HepG2 (cell line): Measurements from ENCODE around the gene FCN3. TPM values are rescaled to one million over a fixed set of nuclear protein-coding genes. Genes with fewer than 3 reads are reported as not detected.
A peak's percentile ranks its signal among the peaks of the same experiment; 100 is the strongest.
"Not testable (repeated sequence)": the region's sequence is repeated elsewhere in the genome, so short reads cannot be mapped to it uniquely, and the experiment has no call there.

ENCODE experiments used
- ATAC-seq: fragments of 200-7000 bp; cut with Tn5 transposase; 3 replicates; pipeline ENCODE4 v1.9.1; 2020; ENCODE audit warnings: mild to moderate bottlenecking, moderate library complexity
- BruUV-seq: library from RNA; stranded (reverse); fragments of 400-500 nt; replicated peaks from 2 replicates; lab custom pipeline; 2021; lab: Mats Ljungman, UMichigan
- CTCF ChIA-PET: fragments of 300-600 bp; formaldehyde crosslinking; extraction: SDS; loops from one replicate; lab custom pipeline; 2021; ENCODE audit warnings: low total read pairs, inconsistent platforms, low intra/inter-chr PET ratio; lab: Yijun Ruan, JAX
- POLR2A ChIA-PET: fragments of 350-600 bp; sonication (Branson Sonifier 250); formaldehyde crosslinking; loops from one replicate; lab custom pipeline; 2020; ENCODE audit warnings: antibody characterized with exemption, inconsistent platforms; lab: Yijun Ruan, JAX
- DNase-seq: peaks from one replicate; pipeline ENCODE4 v3.0.0-alpha.2; 2015; ENCODE audit warnings: low spot score
- FAIRE-seq: peaks from 3 replicates; lab custom pipeline; 2011; peaks lifted over from hg19 to GRCh38; lab: Jason Lieb, UNC
- H2AFZ ChIP-seq: one replicate; pipeline ENCODE4 v1.6.1; 2011; ENCODE audit warnings: low read length, inconsistent platforms
- H3K27ac ChIP-seq: fragments of 300-600 bp; 3 replicates; pipeline ENCODE4 v1.8.0; 2011; ENCODE audit warnings: mixed run types, mild to moderate bottlenecking, mixed read lengths, low read length, inconsistent platforms; ENCODE audit not compliant: insufficient read depth; ENCODE audit errors: extremely low read length
- H3K27me3 ChIP-seq, 2 experiments: fragments of 200-600 bp in 1 of 2; 2 replicates in 1 of 2; 3 replicates in 1 of 2; pipeline versions ENCODE4 v1.6.0 to v1.8.0; 2011; ENCODE audit warnings: low read length in 2 of 2, mild to moderate bottlenecking in 2 of 2, moderate library complexity in 2 of 2, inconsistent platforms in 1 of 2; ENCODE audit not compliant: insufficient read depth in 2 of 2, control insufficient read depth in 1 of 2
- H3K36me3 ChIP-seq, 2 experiments: fragments of 200-600 bp in 1 of 2; replicated peaks in 1 of 2; 2 replicates in 1 of 2; 3 replicates in 1 of 2; pipeline versions ENCODE4 v1.5.1 to v1.8.0; 2011; ENCODE audit warnings: low read length in 2 of 2, inconsistent platforms in 1 of 2; ENCODE audit not compliant: insufficient read depth in 2 of 2, control insufficient read depth in 1 of 2
- H3K4me1 ChIP-seq: 2 replicates; pipeline ENCODE4 v1.5.1; 2012; ENCODE audit warnings: low read length, inconsistent platforms; ENCODE audit not compliant: insufficient read depth
- H3K4me2 ChIP-seq: 2 replicates; pipeline ENCODE4 v1.6.0; 2011; ENCODE audit warnings: low read depth, low read length, inconsistent platforms
- H3K4me3 ChIP-seq, 3 experiments: fragments of 200-600 bp in 1 of 3; sonication (generic), shearing (Covaris generic) in 1 of 3; replicated peaks in 1 of 3; 2 replicates each; pipeline ENCODE4 v1.5.1; 2011 to 2016; ENCODE audit warnings: low read length in 3 of 3, inconsistent platforms in 2 of 3, low read depth in 2 of 3, mild to moderate bottlenecking in 2 of 3, control low read depth in 1 of 3, mixed read lengths in 1 of 3; ENCODE audit not compliant: insufficient read depth in 1 of 3
- H3K79me2 ChIP-seq: one replicate; pipeline ENCODE4 v1.6.1; 2011; ENCODE audit warnings: low read length, inconsistent platforms; ENCODE audit not compliant: insufficient read depth
- H3K9ac ChIP-seq: 2 replicates; pipeline ENCODE4 v1.6.0; 2011; ENCODE audit warnings: mild to moderate bottlenecking, low read depth, low read length, inconsistent platforms; ENCODE audit not compliant: insufficient read depth
- H3K9me3 ChIP-seq: 2 replicates; pipeline ENCODE4 v1.5.1; 2012; ENCODE audit warnings: mild to moderate bottlenecking, low read length
- H4K20me1 ChIP-seq: 2 replicates; pipeline ENCODE4 v1.6.0; 2011; ENCODE audit warnings: inconsistent platforms, mild to moderate bottlenecking, low read length, moderate library complexity; ENCODE audit not compliant: insufficient read depth
- RBM22 ChIP-seq: fragments of 200-400 bp; formaldehyde crosslinking; optimal IDR thresholded peaks from 2 replicates; pipeline ENCODE3; 2017; ENCODE audit warnings: mild to moderate bottlenecking, low read length, moderate library complexity
- ZBTB33 ChIP-seq: sonication (generic); formaldehyde crosslinking; IDR thresholded peaks from 2 replicates; pipeline ENCODE4 v1.4.0; 2020; ENCODE audit warnings: missing genetic modification reagents
- ZNF687 ChIP-seq: sonication (generic); formaldehyde crosslinking; IDR thresholded peaks from 2 replicates; pipeline ENCODE4 v1.5.1; 2020; ENCODE audit warnings: mild to moderate bottlenecking, missing genetic modification reagents, moderate library complexity
- WGBS: methylation state at CpG from one replicate; pipeline ENCODE4 v1.1.6; 2017; ENCODE audit warnings: low lambda C conversion rate; 5-methylcytosine and 5-hydroxymethylcytosine counted together
- in situ Hi-C: cut with HindIII; loops from 2 replicates; pipeline ENCODE4 v1.10.0; 2017; ENCODE audit warnings: low pct_unique_long_range_greater_than_20kb; ENCODE audit not compliant: extremely low pct_ligation_motif_present
- intact Hi-C: fragments of 100-400 bp; cut with micrococcal nuclease; formaldehyde crosslinking; loops from one replicate; pipeline ENCODE4 v1.10.0; 2022; ENCODE audit not compliant: unreplicated experiment
- polyA plus RNA-seq, 8 experiments: library from polyadenylated mRNA; depleted of rRNA in 3 of 8; stranded (reverse) in 7 of 8; unstranded in 1 of 8; fragments of >200 nt; fragmentation: Illumina TruSeq in 4 of 8; extraction: Trizol in 4 of 8; gene quantifications; 2 replicates each; pipeline versions ENCODE4 v1.2.1 to v1.2.3, GENCODE V29; 2011 to 2016; ENCODE audit warnings: low read depth in 4 of 8, missing spikeins in 1 of 8, mixed read lengths in 1 of 8; ENCODE audit not compliant: insufficient read depth in 1 of 8
- total RNA-seq, 5 experiments: library from RNA; depleted of rRNA; stranded (reverse); fragments of >200 nt; fragmentation: Illumina TruSeq; extraction: Trizol; gene quantifications; 2 replicates each; pipeline ENCODE4 v1.2.3, GENCODE V29; 2016; ENCODE audit warnings: low read depth in 1 of 5

The FCN3 gene
- total and polyA plus RNA-seq, 2 of the 13 experiments (the other 11 are each of a cell fraction or from before 2014, with no cell fraction given): not detected

- ATAC-seq, CTCF ChIA-PET: not testable (repeated sequence)
Observed at GRCh38 chr1:27405598-27406361, 31.2 kb upstream of the FCN3 start.

GRCh38 chr1:27405074-27405473 is 30.4 kb upstream of the FCN3 start:
- H2AFZ ChIP-seq: no peak overlapping the region
- in situ Hi-C loops: no loop called here
- FAIRE-seq: no peak
- TF ChIP-seq ZNF687: 0 out of 2 replicates have a peak, but pooled peaks have one; percentile 13
- peak; percentile 16 for TF ChIP-seq RBM22
- TF ChIP-seq ZBTB33 (CRISPR knock-in tag): 0 out of 2 replicates have a peak, but pooled peaks have one; percentile 29

More at GRCh38 chr1:27405598-27406361, 31.2 kb upstream of the FCN3 start:
- in situ Hi-C loops, H3K4me2 ChIP-seq, FAIRE-seq, POLR2A ChIA-PET, BruUV-seq, H3K4me3 ChIP-seq, H3K4me1 ChIP-seq, DNase-seq, intact Hi-C loops, H4K20me1 ChIP-seq, H3K9me3 ChIP-seq, H3K27ac ChIP-seq, H3K79me2 ChIP-seq, H2AFZ ChIP-seq, H3K9ac ChIP-seq, H3K27me3 ChIP-seq: not testable (repeated sequence)
- 87% methylated on average over 16 of the region's 18 CpGs for WGBS
- TF ChIP-seq ZBTB33 (CRISPR knock-in tag): peak; percentile 39; the same call in 1 of the 2 replicates
- peaks cover 9 to 31% of the 10 kb centered on the region in 2 experiments; a peak in 4 of 5 replicates for H3K36me3 ChIP-seq

More at GRCh38 chr1:27405074-27405473, 30.4 kb upstream of the FCN3 start:
- no TSS peak for BruUV-seq
- ATAC-seq (no peak), DNase-seq (no peak)
- POLR2A ChIA-PET: no interaction called here
- Histone ChIP-seq H3K27ac (no peak overlapping the region), H3K9me3 (no peaks in the 10 kb centered on the region), H3K4me3 (no peak overlapping the region), H4K20me1 (no peaks in the 10 kb centered on the region), H3K9ac (no peak overlapping the region), H3K36me3 (peaks cover 8 to 24% of the 10 kb centered on the region in 2 experiments; a peak in 3 of 5 replicates), H3K27me3 (no peaks in the 10 kb centered on the region), H3K79me2 (no peaks in the 10 kb centered on the region), H3K4me2 (no peak overlapping the region), H3K4me1 (no peaks in the 10 kb centered on the region)
- WGBS: 81% methylated on average over 3 of the region's 13 CpGs
- CTCF ChIA-PET: no interaction called here
- intact Hi-C loops: no loop called here
